ENCODE results near the gene BHLHE23. TPM values are rescaled to one million over a fixed set of nuclear protein-coding genes. Genes with fewer than 3 reads are reported as not detected.

Gene BHLHE23
- polyA plus RNA-seq, 1 of the 3 experiments (the other 2 are of a cell fraction), result not detected

GRCh38 chr20:63042448-63043071, 35.8 kb upstream of the BHLHE23 start:
- Histone ChIP-seq H3K79me2 (ENCODE audit: insufficient read depth) (no peaks in the 10 kb centered on the region), H3K4me3 (ENCODE audit: low read depth in 2 of 2, low read length in 1 of 2) (no peak overlapping the region), H3K27ac (ENCODE audit: low read depth in 2 of 2, low read length in 1 of 2) (no peak overlapping the region), H3K9me2 (no peaks in the 10 kb centered on the region), H3K9ac (no peak overlapping the region), H2AFZ (ENCODE audit: low read depth) (no peak overlapping the region), H3K27me3 (ENCODE audit: insufficient read depth) (peaks cover 49% of the 10 kb centered on the region), H3F3A (replicated peaks; ENCODE audit: insufficient read depth) (no peaks in the 10 kb centered on the region), H4K20me1 (ENCODE audit: insufficient read depth) (no peaks in the 10 kb centered on the region), H3K9me3 (no peaks in the 10 kb centered on the region), H3K36me3 (replicated peaks in 1 of 2; ENCODE audit: control insufficient read depth in 1 of 2, insufficient read depth in 2 of 2, low read length in 1 of 2) (no peaks in the 10 kb centered on the region), H3K4me1 (ENCODE audit: control insufficient read depth in 1 of 2, insufficient read depth in 2 of 2, low read depth in 1 of 2, low read length in 1 of 2) (no peaks in the 10 kb centered on the region), H3K4me2 (no peak overlapping the region)
- DNase-seq, result no peak
- CTCF ChIA-PET, result interaction anchor here (0.9 to 1.7 kb wide), 2 partner anchors 12 to 14 kb away, joined by 3 to 4 read pairs; no protein-coding TSS in a partner anchor
- POLR2A ChIA-PET, result no interaction called here
- WGBS (ENCODE audit: low lambda C conversion rate), result 22% methylated on average over 12 of the region's 12 CpGs
- no peak for TF ChIP-seq FOSL2 (IDR thresholded peaks at IDR 0.05; ENCODE audit: borderline replicate concordance, low read depth)
- no peak for TF ChIP-seq TAF1 (IDR thresholded peaks at IDR 0.05; ENCODE audit: borderline replicate concordance, low read depth, low read length)
- no peak for TF ChIP-seq TCF12 (IDR thresholded peaks at IDR 0.05)
- no peak for TF ChIP-seq ZBTB33 (IDR thresholded peaks at IDR 0.05; ENCODE audit: borderline replicate concordance, low read depth)
- no peak for TF ChIP-seq NRF1 (IDR thresholded peaks at IDR 0.05; ENCODE audit: low read depth, low read length)
- no peak for TF ChIP-seq JUND (IDR thresholded peaks at IDR 0.05)
- TF ChIP-seq EP300 (IDR thresholded peaks at IDR 0.05; ENCODE audit: borderline replicate concordance in 1 of 2, low read depth in 1 of 2, low read length in 1 of 2), result no peak
- TF ChIP-seq EZH2phosphoT487 (IDR thresholded peaks at IDR 0.05; ENCODE audit: borderline replicate concordance, low read depth), result no peak
- no peak for TF ChIP-seq TEAD4 (IDR thresholded peaks at IDR 0.05; ENCODE audit: borderline replicate concordance, insufficient read depth)
- no peak for TF ChIP-seq FOXM1 (IDR thresholded peaks at IDR 0.05; ENCODE audit: low read depth)
- TF ChIP-seq FOXJ3 (CRISPR knock-in tag; IDR thresholded peaks at IDR 0.05), result no peak
- no peak for TF ChIP-seq MXI1 (IDR thresholded peaks at IDR 0.05; ENCODE audit: low read depth, low read length)
- no peak for TF ChIP-seq GATA2 (CRISPR knock-in tag; IDR thresholded peaks at IDR 0.05)
- no peak for TF ChIP-seq USF2 (IDR thresholded peaks at IDR 0.05; ENCODE audit: borderline replicate concordance, low read depth, low read length)

- Histone ChIP-seq H2AFZ (ENCODE audit: low read depth) (no peak overlapping the region), H3K79me2 (ENCODE audit: insufficient read depth) (no peaks in the 10 kb centered on the region), H3K9ac (no peak overlapping the region), H3K27me3 (ENCODE audit: insufficient read depth) (peaks cover 46% of the 10 kb centered on the region), H3K4me2 (no peak overlapping the region), H4K20me1 (ENCODE audit: insufficient read depth) (no peaks in the 10 kb centered on the region), H3K4me1 (ENCODE audit: control insufficient read depth in 1 of 2, insufficient read depth in 2 of 2, low read depth in 1 of 2, low read length in 1 of 2) (no peaks in the 10 kb centered on the region), H3K9me2 (no peaks in the 10 kb centered on the region), H3K36me3 (replicated peaks in 1 of 2; ENCODE audit: control insufficient read depth in 1 of 2, insufficient read depth in 2 of 2, low read length in 1 of 2) (no peaks in the 10 kb centered on the region), H3F3A (replicated peaks; ENCODE audit: insufficient read depth) (no peaks in the 10 kb centered on the region), H3K27ac (ENCODE audit: low read depth in 2 of 2, low read length in 1 of 2) (no peak overlapping the region), H3K4me3 (ENCODE audit: low read depth in 2 of 2, low read length in 1 of 2) (no peak overlapping the region), H3K9me3 (no peaks in the 10 kb centered on the region)
- no peak for TF ChIP-seq NFIC (IDR thresholded peaks at IDR 0.05; ENCODE audit: borderline replicate concordance)
- ChIA-PET CTCF (interaction anchor here (1.7 kb wide), 1 partner anchor 11 kb away, joined by 4 read pairs; no protein-coding TSS in a partner anchor), POLR2A (no interaction called here)
- 31% methylated on average over 7 of the region's 7 CpGs for WGBS (ENCODE audit: low lambda C conversion rate)
- DNase-seq, result no peak
These were observed 35.0 kb upstream of the BHLHE23 start for GRCh38 chr20:63041776-63042175.

All from SK-N-SH (cell line).